Measurements from ENCODE around the gene TSHZ1.
A peak's percentile ranks its signal among the peaks of the same experiment; 100 is the strongest.

TSHZ1 gene

DNA sequence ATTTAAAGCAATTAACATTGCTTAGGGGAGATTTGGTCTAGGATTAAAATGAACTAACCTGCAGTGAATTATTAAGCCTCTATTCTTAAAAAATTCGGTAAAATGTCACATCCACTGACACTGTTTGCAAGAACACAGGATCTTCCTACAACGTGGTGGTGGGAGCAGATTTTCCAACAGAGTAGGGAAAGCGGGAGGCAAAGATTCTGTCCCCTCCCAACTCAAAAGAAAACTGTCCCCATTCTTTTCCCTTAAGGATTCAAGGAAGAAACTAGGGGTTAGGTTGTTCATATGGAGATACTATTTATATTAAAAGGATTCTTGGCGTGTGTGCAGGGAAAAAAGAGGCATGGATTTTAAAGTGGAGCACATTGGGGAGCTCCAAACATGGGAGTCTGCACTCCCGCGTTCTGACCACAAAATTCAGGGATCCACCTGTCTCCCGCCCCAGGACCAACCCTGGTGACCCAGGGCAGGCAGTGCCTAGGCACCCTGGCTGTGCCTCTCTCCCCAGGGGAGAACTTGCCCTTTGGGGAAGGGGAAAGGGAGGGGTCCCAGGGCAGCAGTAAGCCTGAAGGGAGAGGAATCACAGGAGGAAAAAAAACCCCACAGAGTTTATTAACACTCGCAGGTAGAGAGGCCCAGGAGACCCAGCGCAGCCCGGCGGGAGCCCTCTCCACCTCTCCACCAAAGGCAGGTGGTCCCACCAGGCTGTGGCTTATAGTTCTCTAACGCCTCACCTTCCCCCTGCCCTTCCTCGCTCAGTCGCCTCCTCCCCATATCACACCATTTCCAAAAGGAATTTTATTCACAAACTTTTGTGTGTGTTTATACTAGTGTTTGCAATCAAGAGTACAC, 3.9 kb upstream of the TSHZ1 start:
- no peak for DNase-seq (ENCODE audit: low read depth in 2 of 2)
- TF ChIP-seq, protein P1, sequence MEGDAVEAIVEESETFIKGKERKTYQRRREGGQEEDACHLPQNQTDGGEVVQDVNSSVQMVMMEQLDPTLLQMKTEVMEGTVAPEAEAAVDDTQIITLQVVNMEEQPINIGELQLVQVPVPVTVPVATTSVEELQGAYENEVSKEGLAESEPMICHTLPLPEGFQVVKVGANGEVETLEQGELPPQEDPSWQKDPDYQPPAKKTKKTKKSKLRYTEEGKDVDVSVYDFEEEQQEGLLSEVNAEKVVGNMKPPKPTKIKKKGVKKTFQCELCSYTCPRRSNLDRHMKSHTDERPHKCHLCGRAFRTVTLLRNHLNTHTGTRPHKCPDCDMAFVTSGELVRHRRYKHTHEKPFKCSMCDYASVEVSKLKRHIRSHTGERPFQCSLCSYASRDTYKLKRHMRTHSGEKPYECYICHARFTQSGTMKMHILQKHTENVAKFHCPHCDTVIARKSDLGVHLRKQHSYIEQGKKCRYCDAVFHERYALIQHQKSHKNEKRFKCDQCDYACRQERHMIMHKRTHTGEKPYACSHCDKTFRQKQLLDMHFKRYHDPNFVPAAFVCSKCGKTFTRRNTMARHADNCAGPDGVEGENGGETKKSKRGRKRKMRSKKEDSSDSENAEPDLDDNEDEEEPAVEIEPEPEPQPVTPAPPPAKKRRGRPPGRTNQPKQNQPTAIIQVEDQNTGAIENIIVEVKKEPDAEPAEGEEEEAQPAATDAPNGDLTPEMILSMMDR (IDR thresholded peaks at IDR 0.05; ENCODE audit: low read depth, low read length): no peak
- H3K4me3 ChIP-seq (replicated peaks in 1 of 2; ENCODE audit: low read depth in 2 of 2, low read length in 2 of 2): peak overlapping the region; percentile 6 to 85

DNA sequence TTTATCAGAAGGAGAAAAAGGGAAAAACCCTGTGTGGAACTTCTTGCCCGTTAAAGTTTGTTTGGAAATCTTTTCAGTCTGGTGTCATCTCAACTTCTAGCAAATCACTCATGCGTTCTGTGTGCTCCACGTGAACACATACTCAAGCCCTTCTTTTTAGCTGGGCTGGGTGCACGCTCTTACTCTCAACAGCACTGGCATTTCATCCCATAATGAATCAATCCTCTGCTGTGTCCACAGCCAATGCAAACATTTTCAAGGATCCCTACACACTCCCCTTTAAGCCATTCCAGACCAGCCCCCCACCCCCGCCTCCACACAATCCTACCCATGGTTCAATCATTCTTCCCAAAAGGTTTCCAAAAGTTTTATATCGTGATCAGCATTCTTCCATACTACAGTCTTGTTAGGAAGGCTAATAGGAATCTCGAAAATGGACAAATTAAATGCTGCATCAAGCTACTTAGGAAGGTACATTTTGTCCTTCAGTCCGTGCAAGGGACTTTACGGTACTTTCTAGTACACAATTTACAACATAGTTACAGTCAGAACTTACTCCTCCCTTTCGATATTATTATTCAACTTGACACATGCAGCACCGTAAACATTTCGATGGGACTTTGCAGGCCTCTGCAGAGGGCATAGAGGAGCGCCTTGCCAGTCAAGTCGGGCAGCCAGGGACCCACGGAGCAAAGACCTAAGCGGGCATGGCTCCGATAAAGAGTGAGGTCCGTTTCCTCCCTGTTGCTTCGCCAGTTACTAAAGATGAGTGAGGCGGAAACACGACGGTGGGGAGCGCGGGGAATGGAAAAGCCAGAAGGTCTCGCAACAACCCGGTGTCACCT, 3.1 kb upstream of the TSHZ1 start:
- peak overlapping the region; percentile 85 to 90 for H3K4me3 ChIP-seq (replicated peaks in 1 of 2; ENCODE audit: low read depth in 2 of 2, low read length in 2 of 2)
- peak; percentile 43 to 50 for DNase-seq (ENCODE audit: low read depth in 2 of 2)
- TF ChIP-seq, protein P1 (IDR thresholded peaks at IDR 0.05; ENCODE audit: low read depth, low read length): no peak

DNA sequence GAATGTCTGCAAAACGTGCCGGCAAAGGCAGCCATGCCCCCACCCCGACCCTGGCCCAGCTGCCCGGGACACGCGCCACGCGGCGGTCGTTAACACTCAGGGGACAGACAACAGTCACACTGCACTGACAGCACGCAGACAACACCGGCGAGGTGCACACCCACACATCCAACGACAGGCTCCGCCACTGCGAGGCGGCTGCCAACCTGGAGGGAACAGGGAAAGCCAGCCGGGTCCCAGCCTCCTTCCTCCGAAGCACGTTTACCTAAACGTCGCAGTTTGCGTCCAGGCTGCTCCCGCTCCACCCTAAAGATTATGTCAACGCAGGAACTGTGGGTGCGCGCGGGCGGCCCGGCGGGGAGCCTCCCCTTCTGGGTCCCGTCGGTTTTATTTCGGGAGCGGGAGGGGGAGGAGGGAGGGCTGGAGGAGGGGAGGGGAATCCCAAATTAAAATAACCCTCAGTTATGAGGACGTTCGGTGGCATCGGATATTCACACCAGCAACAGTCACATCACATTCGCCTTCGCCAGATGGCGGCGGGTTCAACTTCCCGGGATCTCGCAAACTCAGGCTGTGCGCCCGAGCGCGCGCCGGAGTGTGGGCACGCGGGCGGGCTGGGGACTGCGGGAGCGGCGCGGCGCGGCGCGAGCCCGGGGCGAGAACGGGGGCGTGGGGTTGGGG, 2.3 kb upstream of the TSHZ1 start:
- peak overlapping the region; percentile 85 to 90 for H3K4me3 ChIP-seq (replicated peaks in 1 of 2; ENCODE audit: low read depth in 2 of 2, low read length in 2 of 2)
- DNase-seq (ENCODE audit: low read depth in 2 of 2): peak; percentile 61 to 66
- TF ChIP-seq, protein P1 (IDR thresholded peaks at IDR 0.05; ENCODE audit: low read depth, low read length): peak; percentile 1

DNA sequence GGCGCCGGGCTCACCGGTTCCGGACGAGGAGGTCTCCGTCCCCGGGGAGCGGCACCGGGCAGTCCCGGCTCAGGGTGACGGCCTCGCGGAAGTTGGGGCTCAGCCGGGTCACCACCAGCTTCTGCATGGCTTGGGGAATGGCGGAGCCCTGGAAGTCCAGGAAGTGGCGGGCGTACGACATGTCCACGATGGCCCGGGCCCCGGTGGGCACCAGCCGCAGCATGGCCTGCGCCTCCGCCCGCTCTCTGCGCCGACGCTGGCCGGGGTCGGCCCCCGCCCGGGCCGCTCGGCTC, 1.8 kb upstream of the TSHZ1 start:
- DNase-seq (ENCODE audit: low read depth in 2 of 2): no peak
- H3K4me3 ChIP-seq (replicated peaks in 1 of 2; ENCODE audit: low read depth in 2 of 2, low read length in 2 of 2): peak overlapping the region; percentile 85 to 90
- TF ChIP-seq, protein P1 (IDR thresholded peaks at IDR 0.05; ENCODE audit: low read depth, low read length): no peak

DNA sequence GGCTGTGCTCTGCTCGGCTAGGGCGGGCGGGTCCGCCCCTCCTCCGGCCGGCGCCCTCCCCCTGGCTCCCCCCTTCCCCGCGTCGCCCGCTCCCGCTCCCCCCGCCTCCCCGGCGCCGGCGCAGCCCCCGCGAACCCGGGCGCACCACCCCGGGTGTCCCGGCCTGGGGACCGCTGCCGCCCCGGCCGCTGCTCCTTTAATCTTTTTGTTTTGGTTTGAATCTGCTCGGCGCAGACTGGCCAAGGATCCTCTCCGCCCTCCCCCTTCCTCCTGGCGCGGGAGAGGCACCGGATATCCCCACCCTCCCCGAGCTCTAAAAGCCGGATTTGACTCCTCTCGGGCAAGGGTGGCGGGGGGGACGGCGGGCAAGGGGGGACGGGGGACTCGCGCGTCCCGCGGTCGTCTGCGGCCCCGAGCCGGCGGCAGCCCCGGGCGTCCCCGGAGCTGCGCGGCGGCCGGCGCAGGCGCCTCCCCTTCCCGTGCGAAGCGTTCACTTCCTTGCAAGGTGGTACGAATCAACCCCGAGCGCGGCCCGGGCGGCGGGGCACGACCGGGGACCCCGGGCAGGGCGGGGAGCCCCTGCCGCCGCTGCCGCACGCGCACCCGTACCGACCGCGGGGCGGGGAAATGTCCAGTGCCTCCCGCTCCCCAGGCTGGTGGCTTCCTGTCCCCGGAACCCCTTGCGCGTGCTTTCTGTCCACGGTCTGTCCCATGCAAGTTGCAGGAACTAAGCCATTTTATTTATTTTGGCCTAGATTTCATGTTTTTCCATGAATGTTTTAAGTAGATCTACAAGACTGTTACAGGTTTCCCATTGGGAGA, 1.3 kb upstream of the TSHZ1 start, which contains the start of gene PTGR3:
Gene PTGR3 (minus strand): TSS at position 11 of the 822 bp plus-strand sequence. CDS start 81 bp downstream, outside the sequence.
- peak; percentile 82 to 87 for DNase-seq (ENCODE audit: low read depth in 2 of 2)
- TF ChIP-seq, protein P1 (IDR thresholded peaks at IDR 0.05; ENCODE audit: low read depth, low read length): no peak
- H3K4me3 ChIP-seq (replicated peaks in 1 of 2; ENCODE audit: low read depth in 2 of 2, low read length in 2 of 2): peak within 1 kb of the TSS; percentile 85 to 90

DNA sequence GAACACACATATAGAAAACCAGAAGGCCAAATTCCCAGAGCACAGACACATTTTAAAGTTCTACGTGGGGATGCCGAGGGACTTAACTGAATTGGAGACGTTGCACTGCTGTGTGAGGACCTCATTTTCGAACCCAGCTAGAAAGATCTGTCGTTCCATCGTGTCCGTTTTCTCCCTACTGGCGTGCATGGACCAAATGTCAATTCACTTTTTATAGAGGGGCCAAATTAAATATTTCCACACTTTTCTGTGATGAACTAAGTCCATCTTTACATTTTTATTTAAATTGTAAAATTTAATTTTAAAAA, 692 bp upstream of the TSHZ1 start:
- no peak for DNase-seq (ENCODE audit: low read depth in 2 of 2)
- TF ChIP-seq, protein P1 (IDR thresholded peaks at IDR 0.05; ENCODE audit: low read depth, low read length): no peak

More for the DNA sequence above, 692 bp upstream of the TSHZ1 start:
- peak overlapping the region; percentile 59 to 85 for H3K4me3 ChIP-seq (replicated peaks in 1 of 2; ENCODE audit: low read depth in 2 of 2, low read length in 2 of 2)
